ENCODE data around the gene GABBR1.

Gene GABBR1

DNA sequence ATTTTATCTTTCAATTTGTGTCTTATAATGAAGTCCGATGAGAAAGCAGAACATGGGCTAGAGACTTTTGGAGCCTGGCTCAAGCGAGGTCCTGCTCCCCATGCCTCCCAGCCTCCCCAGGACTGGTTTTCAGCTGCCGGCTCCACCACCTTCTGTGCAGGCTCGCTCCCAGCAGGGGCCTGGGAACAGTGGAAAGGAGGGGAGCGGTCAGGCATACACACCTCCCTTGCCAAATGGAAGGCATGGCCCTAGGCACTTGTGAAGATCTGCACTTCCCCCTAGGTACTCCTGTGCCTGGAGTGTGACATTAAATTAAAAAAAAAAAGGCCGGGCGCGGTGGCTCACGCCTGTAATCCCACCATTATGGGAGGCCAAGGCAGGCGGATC, 19.2 kb upstream of the GABBR1 start:
- no peak for DNase-seq

- DNase-seq: no peak
These were observed 18.6 kb upstream of the GABBR1 start for GRCh38 chr6:29651413-29652197.

DNA sequence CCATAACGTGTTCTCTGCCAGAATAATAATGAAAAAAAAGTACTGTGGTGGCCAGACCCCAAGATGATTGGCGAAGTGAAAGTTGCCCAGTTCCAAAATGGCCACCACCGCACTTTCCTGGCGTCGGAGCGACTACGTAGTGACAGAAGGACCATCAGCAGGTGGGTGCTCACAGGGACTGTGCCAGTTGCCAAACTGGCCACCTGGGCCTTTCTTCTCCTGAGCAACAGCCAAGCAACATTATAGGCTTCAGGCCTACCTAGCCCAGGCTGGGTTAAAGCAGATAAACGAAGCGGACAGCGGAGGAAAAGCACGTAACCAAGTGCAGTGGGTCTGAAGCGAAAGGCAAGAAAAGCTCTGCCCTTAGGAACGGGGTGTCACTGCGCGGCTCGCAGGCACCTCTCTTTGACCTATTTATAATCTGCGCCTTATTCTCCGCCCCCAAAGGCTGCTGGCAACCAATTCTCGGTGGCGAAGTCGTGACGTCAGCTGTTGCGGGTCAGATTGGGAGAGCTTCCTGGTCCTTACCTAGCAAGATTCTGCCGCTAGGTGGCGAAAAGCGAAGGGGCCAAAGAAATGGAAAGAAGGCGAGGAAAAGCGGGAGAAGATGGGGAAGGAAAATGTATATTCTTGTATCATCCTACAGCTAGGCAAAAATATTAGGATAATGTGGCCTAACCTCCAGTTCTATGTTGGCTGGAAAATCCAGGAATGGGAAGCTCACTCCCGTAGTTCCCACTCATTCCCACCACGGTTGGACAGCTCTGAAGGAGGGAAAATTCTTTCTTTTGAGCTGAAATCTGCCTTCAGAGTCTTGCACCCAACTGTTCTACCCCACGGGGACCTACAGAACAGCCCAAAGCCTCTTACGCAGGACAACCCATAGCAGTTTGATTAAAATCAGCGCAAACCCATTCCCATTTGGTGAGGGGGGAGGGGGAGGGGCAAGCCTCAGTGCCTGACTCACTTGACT, 17.0 kb upstream of the GABBR1 start:
- peak; percentile 83 for DNase-seq

- DNase-seq: no peak
These were observed 15.1 kb upstream of the GABBR1 start for GRCh38 chr6:29647927-29648642.

- DNase-seq: no peak
These were observed 8.6 kb upstream of the GABBR1 start for GRCh38 chr6:29641430-29642148.

DNA sequence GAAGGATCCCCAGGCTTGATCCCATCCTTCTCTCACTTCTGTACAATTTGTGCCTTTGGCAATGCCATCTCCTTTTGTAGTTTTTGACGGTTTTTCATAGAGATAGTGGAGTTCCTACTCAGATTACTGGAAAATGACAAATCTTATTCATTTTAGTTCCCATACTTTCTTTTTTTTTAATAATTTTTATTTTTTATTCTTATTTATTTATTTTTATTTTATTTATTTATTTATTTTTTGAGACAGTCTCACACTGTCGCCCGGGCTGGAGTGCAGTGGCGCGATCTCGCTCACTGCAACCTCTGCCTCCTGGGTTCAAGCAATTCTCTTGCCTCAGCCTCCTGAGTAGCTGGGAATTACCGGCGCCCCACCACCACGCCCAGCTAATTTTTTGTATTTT, 4.3 kb upstream of the GABBR1 start:
- no peak for DNase-seq

DNA sequence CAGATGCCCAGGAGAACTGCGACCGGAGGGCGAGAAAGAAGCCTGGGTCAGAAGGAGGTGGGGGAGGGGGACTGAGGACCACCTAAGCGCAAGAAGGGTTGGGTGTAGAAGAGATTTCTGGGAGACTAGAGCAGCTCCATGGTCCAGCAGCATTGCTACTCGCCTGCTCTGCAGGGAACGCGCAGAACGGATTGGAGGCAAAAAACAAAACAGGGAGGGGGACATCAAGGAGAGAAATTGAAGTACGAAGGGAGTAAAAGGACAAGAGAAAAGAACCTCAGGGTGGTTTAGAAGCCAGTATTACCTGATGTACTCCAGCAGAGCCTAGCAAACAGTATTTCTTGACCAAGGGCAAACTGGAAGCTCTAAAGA, 537 bp upstream of the GABBR1 start:
- no peak for DNase-seq

DNA sequence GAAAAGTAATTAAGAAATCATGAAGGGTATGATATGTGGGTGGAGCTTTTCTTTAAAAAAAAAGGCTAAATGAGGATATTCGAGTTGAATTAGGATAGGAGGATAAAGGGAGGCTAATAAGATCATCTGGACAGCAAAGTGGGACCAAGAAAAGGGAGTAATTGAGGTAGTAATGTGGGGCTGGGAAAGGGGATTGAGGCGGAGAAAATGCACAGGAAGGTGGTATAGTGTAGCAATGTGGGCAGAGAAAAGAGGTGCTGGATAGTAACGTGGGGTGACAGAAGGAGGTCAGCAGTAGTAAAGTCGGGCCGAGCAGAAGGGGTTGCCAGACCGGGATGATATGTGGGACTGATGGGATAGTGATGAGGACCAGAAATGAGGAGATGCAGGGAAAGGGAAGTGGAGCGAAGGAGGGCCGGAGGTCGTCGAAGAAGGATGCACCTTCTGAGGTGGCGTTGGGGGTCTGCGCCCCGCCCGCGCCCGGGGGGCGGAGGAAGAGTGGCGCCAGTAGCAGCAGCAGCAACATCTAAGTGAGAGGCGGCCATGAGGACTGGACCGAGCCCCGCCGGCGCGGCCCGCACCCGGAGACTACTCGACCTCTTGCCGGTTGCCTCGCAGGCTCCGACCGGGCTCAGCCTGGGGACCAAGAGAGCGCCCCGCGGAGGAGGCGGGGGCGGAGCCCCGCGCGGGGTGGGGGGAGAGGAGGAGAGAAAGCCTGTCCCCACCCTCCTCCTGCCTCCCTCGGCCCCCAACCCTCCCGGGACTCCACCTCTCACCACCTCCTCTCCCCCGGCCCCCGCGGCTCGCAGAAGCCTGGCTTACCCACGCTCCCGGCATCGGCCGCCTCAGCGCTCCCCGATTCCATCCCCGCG, 887 bp downstream of the GABBR1 start:
- DNase-seq: no peak

- DNase-seq: no peak
These were observed 1.7 kb downstream of the GABBR1 start for GRCh38 chr6:29631209-29631810.

DNA sequence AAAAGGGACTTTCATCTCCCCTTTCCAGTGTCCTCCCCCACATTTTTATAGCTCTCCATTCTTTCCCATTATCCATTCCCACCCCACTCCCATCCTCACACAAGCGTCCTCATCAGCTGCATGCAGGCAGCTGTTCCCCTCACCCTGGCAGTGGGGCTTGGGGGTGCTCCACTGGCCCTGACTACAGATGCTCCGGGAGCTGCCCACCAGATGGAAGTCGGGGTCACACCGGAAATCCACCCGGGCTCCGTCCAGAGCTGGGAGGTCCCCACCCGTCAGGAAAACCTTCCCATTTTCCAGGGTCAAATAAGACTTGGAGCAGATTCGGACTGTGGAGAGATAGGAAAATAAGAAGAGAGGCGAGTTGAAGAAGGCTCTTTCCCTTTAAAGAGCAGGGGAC, 2.7 kb downstream of the GABBR1 start:
- DNase-seq: no peak

DNA sequence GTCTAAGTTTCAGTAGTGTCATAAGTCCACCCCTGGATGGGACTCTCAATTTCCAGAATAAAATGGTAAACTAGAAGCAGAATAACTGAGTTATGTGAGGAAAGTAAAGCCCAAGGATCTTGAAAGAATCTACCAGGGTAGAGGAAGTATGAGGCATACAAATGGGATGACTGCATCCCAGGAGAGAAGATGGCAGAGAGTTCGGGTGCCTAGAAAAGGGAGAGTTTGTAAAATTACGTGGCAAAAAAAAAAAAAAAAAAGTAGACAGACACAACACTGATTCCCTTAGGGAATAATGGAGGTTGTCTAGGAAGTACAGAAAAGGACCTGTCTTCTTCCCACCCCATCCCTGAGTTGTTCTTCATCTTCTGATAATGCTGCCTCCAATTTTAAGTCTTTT, 3.4 kb downstream of the GABBR1 start:
- DNase-seq: no peak

DNA sequence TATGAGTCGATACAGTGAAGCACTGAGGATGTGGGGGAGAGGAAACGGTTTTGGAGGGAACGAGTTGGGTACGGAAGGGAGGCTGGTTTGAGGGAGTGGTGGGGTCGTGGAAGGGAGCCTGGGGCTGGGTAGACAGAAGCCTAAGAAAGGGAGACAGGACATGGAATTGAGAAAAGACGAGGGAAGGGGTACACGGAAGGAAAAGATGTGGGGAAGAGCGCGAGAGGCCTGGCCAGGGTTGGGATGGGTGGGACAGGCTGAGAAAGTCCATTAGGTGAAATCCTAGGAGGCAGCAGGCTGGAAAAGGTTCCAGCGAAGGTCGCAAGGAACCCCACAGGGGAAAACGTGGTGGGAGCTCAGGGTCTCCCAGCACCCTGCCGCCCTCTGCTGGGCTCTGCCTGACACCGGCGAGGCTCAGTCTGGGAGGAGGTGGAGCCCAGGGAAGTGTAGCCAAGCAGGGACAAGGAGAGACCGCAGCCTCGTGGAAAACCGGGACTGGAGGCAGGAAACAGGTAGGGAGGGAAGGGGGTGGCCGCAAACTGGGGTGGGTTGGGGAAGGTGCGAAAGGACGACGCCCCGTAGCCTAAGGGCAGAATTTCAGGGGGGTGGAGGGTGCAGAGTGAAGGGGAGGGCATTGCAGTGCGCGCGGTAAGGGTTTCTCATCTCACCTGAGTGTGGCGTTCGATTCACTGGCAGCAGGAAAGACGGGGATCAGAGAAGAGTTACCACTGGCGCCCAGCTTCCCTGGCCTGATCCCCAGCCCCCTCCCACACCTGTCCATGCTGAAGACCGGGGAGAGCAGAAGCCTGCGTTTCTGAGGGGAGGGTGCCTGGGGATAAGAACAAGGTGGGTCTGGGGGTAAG, 4.3 kb downstream of the GABBR1 start:
- no peak for DNase-seq

- no peak for DNase-seq
These were observed 5.1 kb downstream of the GABBR1 start for GRCh38 chr6:29627755-29628418.

- DNase-seq: no peak
These were observed 5.8 kb downstream of the GABBR1 start for GRCh38 chr6:29626948-29627754.

DNA sequence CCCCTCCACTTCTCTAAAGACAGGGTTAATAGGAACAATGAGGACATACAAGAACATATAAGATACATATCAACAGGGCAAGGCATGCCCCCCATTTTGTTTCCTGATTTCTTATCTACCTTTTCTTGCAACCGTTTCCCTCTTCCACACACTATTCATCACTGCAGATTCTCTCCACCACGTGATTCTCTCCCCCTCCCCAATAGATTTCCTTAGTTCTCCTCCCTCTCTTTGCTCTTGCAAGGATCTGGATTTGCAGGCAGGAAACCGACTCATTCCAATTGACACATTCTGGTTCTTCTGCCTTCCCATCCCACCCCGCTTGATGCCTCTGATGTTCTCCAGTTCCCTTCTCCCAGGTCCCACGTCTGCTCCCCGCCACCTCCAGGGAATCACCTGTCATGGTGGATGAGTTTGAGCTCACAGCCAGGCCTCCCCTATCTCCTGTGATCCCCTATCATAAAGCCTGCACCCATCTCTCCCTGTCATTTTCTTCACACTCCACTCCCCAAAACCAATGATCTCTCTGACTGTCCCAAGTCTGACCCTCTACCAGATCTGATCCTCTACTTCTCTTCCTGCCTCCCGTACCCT, 7.5 kb downstream of the GABBR1 start:
- DNase-seq: no peak

GRCh38 chr6:29624520-29624961, 8.4 kb downstream of the GABBR1 start:
- no peak for DNase-seq

GRCh38 chr6:29620630-29621029, 12.4 kb downstream of the GABBR1 start:
- DNase-seq: no peak

DNA sequence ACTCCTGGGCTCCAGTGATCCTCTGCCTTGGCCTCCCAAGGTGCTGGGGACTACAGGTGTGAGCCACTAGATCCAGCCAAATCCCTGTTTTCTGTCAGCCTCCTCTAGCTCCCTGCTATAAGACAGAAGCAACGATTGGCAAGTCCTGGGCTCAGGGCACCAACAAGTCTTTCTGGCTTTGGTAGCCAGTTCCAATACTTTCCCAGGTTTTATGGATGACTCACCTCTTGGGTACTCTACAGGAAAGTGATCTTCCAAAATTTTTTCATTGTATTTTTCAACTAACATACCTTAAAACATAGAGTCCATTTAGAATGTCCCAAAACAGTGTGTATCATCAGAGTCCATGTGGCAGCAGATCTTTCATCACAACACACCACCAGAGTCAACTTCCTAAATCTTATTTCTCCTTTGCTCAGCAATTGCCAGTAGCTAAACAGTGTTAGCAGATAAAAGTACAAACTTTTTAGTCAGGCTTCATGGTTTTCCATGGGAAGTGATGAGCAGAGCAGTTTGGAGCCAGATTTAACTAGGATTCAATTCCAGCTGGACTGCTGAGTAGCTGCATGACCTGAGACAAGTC, 13.3 kb downstream of the GABBR1 start:
- DNase-seq: no peak
